ENCODE measurements around the gene B3GNT8.
"Not testable (repeated sequence)": the region's sequence is repeated elsewhere in the genome, so short reads cannot be mapped to it uniquely, and the experiment has no call there.

The B3GNT8 gene

GRCh38 chr19:41381536-41381935 is 45.6 kb downstream of the B3GNT8 start:
- not testable (repeated sequence) for H3K18ac ChIP-seq (ENCODE audit: low read length); H3K4me3 ChIP-seq (ENCODE audit: low read depth, low read length); H3K27me3 ChIP-seq (ENCODE audit: insufficient read depth, low read length); H2AFZ ChIP-seq (ENCODE audit: insufficient read depth, low read length, poor library complexity); H4K8ac ChIP-seq (ENCODE audit: low read depth, low read length); H3K23ac ChIP-seq (ENCODE audit: low read length); H3K4me2 ChIP-seq (ENCODE audit: low read length); H4K12ac ChIP-seq (ENCODE audit: low read depth, low read length); H2BK120ac ChIP-seq (ENCODE audit: insufficient read depth, low read length, poor library complexity); H3K4ac ChIP-seq (ENCODE audit: low read depth, low read length); H3K27ac ChIP-seq (ENCODE audit: low read depth, low read length); H3K4me1 ChIP-seq (ENCODE audit: control insufficient read depth in 1 of 2, insufficient read depth in 2 of 2, low read length in 2 of 2); H2BK12ac ChIP-seq (ENCODE audit: low read length); H3K9me3 ChIP-seq (ENCODE audit: insufficient read depth, low read depth, low read length); H3K9ac ChIP-seq (ENCODE audit: low read length); H3K36me3 ChIP-seq (ENCODE audit: control insufficient read depth in 1 of 2, insufficient read depth in 2 of 2, low read length in 2 of 2); H3K79me2 ChIP-seq (ENCODE audit: control insufficient read depth, insufficient read depth, low read length, poor library complexity); H3K14ac ChIP-seq (ENCODE audit: low read length); H2BK5ac ChIP-seq (ENCODE audit: low read depth, low read length, poor library complexity); H4K91ac ChIP-seq (ENCODE audit: low read depth, low read length); H2AK5ac ChIP-seq (ENCODE audit: low read length); H3K79me1 ChIP-seq (ENCODE audit: low read length); DNase-seq
- no CpG with 5 or more reads among the region's 8 CpGs for WGBS (ENCODE audit: extremely low coverage, insufficient coverage, insufficient read length)

GRCh38 chr19:41377977-41378709 is 49.0 kb downstream of the B3GNT8 start:
- Histone ChIP-seq H3K9me3 (ENCODE audit: insufficient read depth, low read depth, low read length) (peaks cover 3% of the 10 kb centered on the region), H4K12ac (ENCODE audit: low read depth, low read length) (no peak overlapping the region), H3K79me2 (ENCODE audit: control insufficient read depth, insufficient read depth, low read length, poor library complexity) (no peaks in the 10 kb centered on the region), H4K91ac (ENCODE audit: low read depth, low read length) (no peak overlapping the region), H3K79me1 (ENCODE audit: low read length) (peaks cover 3% of the 10 kb centered on the region), H2AFZ (ENCODE audit: insufficient read depth, low read length, poor library complexity) (no peak overlapping the region), H3K27ac (ENCODE audit: low read depth, low read length) (no peak overlapping the region), H3K36me3 (ENCODE audit: control insufficient read depth in 1 of 2, insufficient read depth in 2 of 2, low read length in 2 of 2) (peaks cover 0 to 2% of the 10 kb centered on the region in 2 experiments), H3K4me1 (ENCODE audit: control insufficient read depth in 1 of 2, insufficient read depth in 2 of 2, low read length in 2 of 2) (no peaks in the 10 kb centered on the region), H3K23ac (ENCODE audit: low read length) (no peak overlapping the region), H4K8ac (ENCODE audit: low read depth, low read length) (no peak overlapping the region), H2BK120ac (ENCODE audit: insufficient read depth, low read length, poor library complexity) (no peak overlapping the region), H2AK5ac (ENCODE audit: low read length) (no peak overlapping the region), H3K9ac (ENCODE audit: low read length) (no peak overlapping the region), H3K4me3 (ENCODE audit: low read depth, low read length) (no peak overlapping the region), H3K27me3 (ENCODE audit: insufficient read depth, low read length) (no peaks in the 10 kb centered on the region), H3K14ac (ENCODE audit: low read length) (no peak overlapping the region), H2BK5ac (ENCODE audit: low read depth, low read length, poor library complexity) (no peak overlapping the region), H3K4me2 (ENCODE audit: low read length) (no peak overlapping the region), H3K18ac (ENCODE audit: low read length) (no peak overlapping the region), H3K4ac (ENCODE audit: low read depth, low read length) (no peak overlapping the region), H2BK12ac (ENCODE audit: low read length) (no peak overlapping the region)
- no CpG with 5 or more reads among the region's 9 CpGs for WGBS (ENCODE audit: extremely low coverage, insufficient coverage, insufficient read length)
- DNase-seq, result no peak

- Histone ChIP-seq H2BK5ac (ENCODE audit: low read depth, low read length, poor library complexity) (no peak overlapping the region), H3K4ac (ENCODE audit: low read depth, low read length) (no peak overlapping the region), H3K14ac (ENCODE audit: low read length) (no peak overlapping the region), H2AFZ (ENCODE audit: insufficient read depth, low read length, poor library complexity) (peak overlapping the region; percentile 79), H4K12ac (ENCODE audit: low read depth, low read length) (no peak overlapping the region), H3K18ac (ENCODE audit: low read length) (no peak overlapping the region), H4K91ac (ENCODE audit: low read depth, low read length) (no peak overlapping the region), H2AK5ac (ENCODE audit: low read length) (no peak overlapping the region), H3K4me3 (ENCODE audit: low read depth, low read length) (peak overlapping the region; percentile 69), H3K27me3 (ENCODE audit: insufficient read depth, low read length) (no peaks in the 10 kb centered on the region), H3K27ac (ENCODE audit: low read depth, low read length) (no peak overlapping the region), H2BK12ac (ENCODE audit: low read length) (no peak overlapping the region), H3K9ac (ENCODE audit: low read length) (no peak overlapping the region), H2BK120ac (ENCODE audit: insufficient read depth, low read length, poor library complexity) (no peak overlapping the region), H3K79me2 (ENCODE audit: control insufficient read depth, insufficient read depth, low read length, poor library complexity) (no peaks in the 10 kb centered on the region), H4K8ac (ENCODE audit: low read depth, low read length) (peak overlapping the region; percentile 75), H3K79me1 (ENCODE audit: low read length) (peaks cover 3% of the 10 kb centered on the region), H3K4me1 (ENCODE audit: control insufficient read depth in 1 of 2, insufficient read depth in 2 of 2, low read length in 2 of 2) (no peaks in the 10 kb centered on the region), H3K9me3 (ENCODE audit: insufficient read depth, low read depth, low read length) (peaks cover 3% of the 10 kb centered on the region), H3K4me2 (ENCODE audit: low read length) (peak overlapping the region; percentile 86), H3K23ac (ENCODE audit: low read length) (no peak overlapping the region), H3K36me3 (ENCODE audit: control insufficient read depth in 1 of 2, insufficient read depth in 2 of 2, low read length in 2 of 2) (peaks cover 0 to 2% of the 10 kb centered on the region in 2 experiments)
- DNase-seq, result no peak
- WGBS (ENCODE audit: extremely low coverage, insufficient coverage, insufficient read length), result no CpG with 5 or more reads among the region's 8 CpGs
These were observed 50.2 kb downstream of the B3GNT8 start for GRCh38 chr19:41376998-41377365.

- H3K9ac ChIP-seq (ENCODE audit: low read length), result peak within 1 kb of the TSS; percentile 62
- H4K91ac ChIP-seq (ENCODE audit: low read depth, low read length), result peak within 1 kb of the TSS; percentile 25
- H2BK12ac ChIP-seq (ENCODE audit: low read length), result no peak within 1 kb of the TSS
- peaks cover 0 to 2% of the 10 kb centered on the region in 2 experiments for H3K36me3 ChIP-seq (ENCODE audit: control insufficient read depth in 1 of 2, insufficient read depth in 2 of 2, low read length in 2 of 2)
- H3K4me1 ChIP-seq (ENCODE audit: control insufficient read depth in 1 of 2, insufficient read depth in 2 of 2, low read length in 2 of 2), result no peaks in the 10 kb centered on the region
- H3K4ac ChIP-seq (ENCODE audit: low read depth, low read length), result no peak within 1 kb of the TSS
- no peak within 1 kb of the TSS for H2BK5ac ChIP-seq (ENCODE audit: low read depth, low read length, poor library complexity)
- H3K27me3 ChIP-seq (ENCODE audit: insufficient read depth, low read length), result no peaks in the 10 kb centered on the region
- H2AFZ ChIP-seq (ENCODE audit: insufficient read depth, low read length, poor library complexity), result peak within 1 kb of the TSS; percentile 79
- peak within 1 kb of the TSS; percentile 34 for H4K12ac ChIP-seq (ENCODE audit: low read depth, low read length)
- peak within 1 kb of the TSS; percentile 75 for H4K8ac ChIP-seq (ENCODE audit: low read depth, low read length)
- H3K79me1 ChIP-seq (ENCODE audit: low read length), result peaks cover 3% of the 10 kb centered on the region
- peak within 1 kb of the TSS; percentile 86 for H3K4me2 ChIP-seq (ENCODE audit: low read length)
- H3K27ac ChIP-seq (ENCODE audit: low read depth, low read length), result no peak within 1 kb of the TSS
- H3K23ac ChIP-seq (ENCODE audit: low read length), result no peak within 1 kb of the TSS
- H3K9me3 ChIP-seq (ENCODE audit: insufficient read depth, low read depth, low read length), result peaks cover 3% of the 10 kb centered on the region
- no peaks in the 10 kb centered on the region for H3K79me2 ChIP-seq (ENCODE audit: control insufficient read depth, insufficient read depth, low read length, poor library complexity)
- peak within 1 kb of the TSS; percentile 69 for H3K4me3 ChIP-seq (ENCODE audit: low read depth, low read length)
- DNase-seq, result peak in 1 of 2 donors; percentile 60
- no peak within 1 kb of the TSS for H2AK5ac ChIP-seq (ENCODE audit: low read length)
- peak within 1 kb of the TSS; percentile 34 for H2BK120ac ChIP-seq (ENCODE audit: insufficient read depth, low read length, poor library complexity)
- H3K18ac ChIP-seq (ENCODE audit: low read length), result peak within 1 kb of the TSS; percentile 72
- peak within 1 kb of the TSS; percentile 45 for H3K14ac ChIP-seq (ENCODE audit: low read length)
- no CpG with 5 or more reads among the region's 47 CpGs for WGBS (ENCODE audit: extremely low coverage, insufficient coverage, insufficient read length)
These were observed 50.8 kb downstream of the B3GNT8 start, which contains the start of gene TMEM91 for GRCh38 chr19:41376241-41376997. Gene TMEM91, plus strand, starts transcription at chr19:41376533. Its CDS starts 1,777 bp downstream, at chr19:41378310.
